NOMO-1 (cell line): ENCODE data around the gene SMIM20.
A peak's percentile ranks its signal among the peaks of the same experiment; 100 is the strongest.

Experiments used
- DNase-seq, 2 experiments: peaks; one replicate each; lab custom pipeline; 2025; ENCODE audit not compliant: unreplicated experiment in 2 of 2; lab: John Stamatoyannopoulos, UW

The SMIM20 gene

GRCh38 chr4:25951390-25951952, 37.5 kb downstream of the SMIM20 start:
- DNase-seq: no peak

- no peak for DNase-seq
Measured at GRCh38 chr4:25953740-25954139, 39.7 kb downstream of the SMIM20 start.

GRCh38 chr4:25954293-25954904, 40.4 kb downstream of the SMIM20 start:
- DNase-seq: no peak

- no peak for DNase-seq
Measured at GRCh38 chr4:25955705-25956104, 41.7 kb downstream of the SMIM20 start.

- no peak for DNase-seq
Measured at GRCh38 chr4:25956260-25956659, 42.2 kb downstream of the SMIM20 start.

GRCh38 chr4:25958110-25958509, 44.1 kb downstream of the SMIM20 start:
- DNase-seq: no peak

- no peak for DNase-seq
Measured at GRCh38 chr4:25962393-25962792, 48.4 kb downstream of the SMIM20 start.

- DNase-seq: no peak
Measured at GRCh38 chr4:25965629-25966028, 51.6 kb downstream of the SMIM20 start.

GRCh38 chr4:25966171-25966570, 52.2 kb downstream of the SMIM20 start:
- DNase-seq: no peak

GRCh38 chr4:25969374-25970155, 55.5 kb downstream of the SMIM20 start:
- DNase-seq: no peak

GRCh38 chr4:25970226-25970675, 56.2 kb downstream of the SMIM20 start:
- peak; percentile 9 to 13 for DNase-seq

- DNase-seq: no peak
Measured at GRCh38 chr4:25970691-25971432, 56.8 kb downstream of the SMIM20 start.

- DNase-seq: no peak
Measured at GRCh38 chr4:25972366-25972765, 58.3 kb downstream of the SMIM20 start.

GRCh38 chr4:25972984-25973745, 59.1 kb downstream of the SMIM20 start:
- DNase-seq: no peak

- no peak for DNase-seq
Measured at GRCh38 chr4:25976780-25977179, 62.8 kb downstream of the SMIM20 start.

- no peak for DNase-seq
Measured at GRCh38 chr4:25977397-25978170, 63.6 kb downstream of the SMIM20 start.

GRCh38 chr4:25978327-25978726, 64.3 kb downstream of the SMIM20 start:
- no peak for DNase-seq
